ENCODE measurements around the gene RAB30.

RAB30 gene

DNA sequence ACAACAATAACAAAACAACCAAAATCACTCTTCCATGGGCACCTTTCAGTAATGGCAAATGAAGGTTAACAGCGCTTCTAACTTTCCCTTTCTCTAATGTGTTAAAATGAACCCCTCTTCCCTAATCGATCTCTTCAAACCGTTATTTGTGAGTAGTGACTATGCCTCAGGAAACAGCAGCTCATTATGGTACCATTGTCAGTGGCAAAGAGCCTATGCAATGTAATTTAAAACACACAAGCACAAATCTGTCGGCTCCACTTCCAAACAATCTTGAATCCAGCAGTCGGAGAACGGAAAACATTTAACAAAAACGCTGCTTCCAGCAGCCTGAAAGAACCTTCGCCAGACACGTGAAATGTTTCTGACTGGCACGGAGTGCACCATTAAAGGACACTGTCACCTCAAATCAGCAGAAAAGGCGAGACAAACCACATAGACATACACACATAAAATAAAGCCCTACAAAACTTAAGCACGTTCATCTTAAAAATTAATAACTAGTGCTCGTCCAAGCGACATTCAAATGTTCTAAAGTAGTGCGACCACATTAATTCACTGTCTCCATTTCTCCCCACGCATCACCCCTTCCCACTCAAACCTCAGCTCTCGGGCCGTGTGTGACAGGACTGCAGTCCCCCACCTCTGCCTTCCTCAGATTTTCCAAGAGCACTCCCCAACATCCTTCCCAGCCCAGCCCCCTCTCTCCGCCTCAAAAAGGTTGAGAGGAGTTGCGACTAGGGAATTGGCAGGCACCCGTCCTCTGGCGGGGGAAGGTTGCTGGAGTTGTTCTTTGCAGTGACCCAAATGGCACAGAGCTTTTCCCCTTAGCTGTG is 748 bp downstream of the RAB30 start:
- DNase-seq (ENCODE audit: low spot score) = peak; percentile 67

DNA sequence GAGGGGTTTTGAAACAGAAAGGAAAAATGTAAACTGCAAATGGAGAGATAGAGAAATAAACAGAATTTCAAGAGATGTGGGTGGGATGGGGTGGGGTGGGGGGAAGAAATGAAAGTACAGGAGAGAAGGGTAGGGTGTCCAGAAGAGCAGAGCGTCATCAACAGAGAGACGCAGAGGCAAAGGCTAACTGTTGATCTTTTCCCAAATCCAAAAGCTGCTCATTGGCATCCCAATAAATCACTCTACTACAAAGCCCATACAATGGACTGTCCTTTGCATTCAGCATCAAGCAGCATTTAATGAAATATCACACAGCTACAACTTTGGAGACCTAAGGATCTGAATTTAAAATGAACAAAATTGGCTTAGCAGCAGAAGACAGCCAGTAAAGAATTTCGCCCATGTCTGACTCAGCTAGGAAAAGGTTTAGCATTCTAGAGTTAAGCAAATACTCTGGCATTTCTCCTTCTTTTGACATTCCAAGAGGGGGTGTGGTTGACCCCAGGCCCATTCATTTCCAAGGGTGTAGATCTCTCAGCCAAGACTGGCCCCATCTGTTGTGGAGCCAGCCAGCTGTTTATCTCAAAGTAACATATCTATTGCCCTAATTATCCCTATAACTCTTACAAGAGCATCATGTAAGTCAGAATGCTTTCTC is 1.5 kb downstream of the RAB30 start:
- DNase-seq (ENCODE audit: low spot score) = no peak

DNA sequence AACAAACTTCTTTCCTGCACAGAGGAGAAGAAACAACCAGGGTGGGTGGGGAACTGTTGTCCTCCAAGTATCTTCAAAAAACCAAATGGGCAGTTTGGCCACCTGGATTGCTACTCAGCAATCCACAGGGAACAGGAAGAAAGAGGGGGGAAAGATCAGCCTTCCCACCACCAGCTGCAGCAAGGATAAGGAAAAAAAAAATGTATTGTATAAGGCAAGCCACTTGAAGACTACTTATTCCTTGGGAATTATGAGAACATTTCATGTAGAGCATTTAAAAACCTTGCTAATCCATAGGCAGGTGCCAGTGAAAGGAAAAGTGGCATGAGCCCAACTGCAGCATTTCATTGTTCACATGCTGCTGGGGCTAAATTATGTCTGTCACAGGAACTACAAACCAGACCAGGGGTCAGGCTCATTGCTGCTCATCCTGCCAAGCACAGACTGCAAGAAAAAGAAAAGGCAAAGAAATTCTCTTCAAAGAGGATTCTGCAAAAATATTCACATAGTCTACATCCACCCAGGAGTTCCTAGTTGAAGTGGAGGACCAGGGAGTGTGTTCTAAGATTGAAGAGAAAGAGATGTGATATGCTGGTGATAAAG is 2.2 kb downstream of the RAB30 start:
- no peak for DNase-seq (ENCODE audit: low spot score)

DNA sequence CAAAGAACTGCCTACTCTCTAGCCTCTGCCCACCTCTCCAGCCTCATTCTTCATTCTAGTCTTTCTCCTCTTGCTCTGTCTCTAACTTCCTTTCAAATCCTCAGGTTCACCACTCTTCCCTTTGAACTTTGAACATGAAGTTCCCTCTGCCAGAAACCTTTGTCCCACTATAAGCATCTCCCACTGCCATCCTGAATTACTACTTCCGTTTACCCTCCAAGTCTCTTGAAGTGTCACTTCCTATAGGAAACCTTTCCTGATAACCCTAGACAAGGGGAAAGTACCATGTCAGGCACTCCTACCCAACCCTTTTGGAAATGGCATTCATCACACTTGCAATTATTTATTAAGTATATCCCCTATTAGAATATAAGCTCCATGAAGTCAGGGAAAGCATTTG is 3.1 kb downstream of the RAB30 start:
- DNase-seq (ENCODE audit: low spot score) = no peak

DNA sequence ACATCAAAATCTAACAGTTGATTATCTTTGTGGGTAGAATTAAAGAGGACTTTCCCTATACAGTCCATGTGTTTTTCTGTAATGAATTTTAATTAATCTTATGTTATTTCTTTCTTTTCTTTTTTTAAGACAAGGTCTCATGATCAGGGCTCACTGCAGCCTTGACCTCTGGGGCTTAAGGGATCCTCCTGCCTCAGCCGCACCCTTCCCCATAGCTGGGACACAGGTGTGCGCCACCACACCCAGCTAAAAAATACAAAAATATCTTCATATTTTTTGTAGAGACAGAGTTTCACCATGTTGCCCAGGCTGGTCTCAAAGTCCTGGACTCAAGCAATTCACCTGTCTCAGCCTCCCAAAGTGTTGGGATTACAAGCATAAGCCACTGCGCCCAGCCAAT is 7.7 kb downstream of the RAB30 start:
- DNase-seq (ENCODE audit: low spot score) = no peak

DNA sequence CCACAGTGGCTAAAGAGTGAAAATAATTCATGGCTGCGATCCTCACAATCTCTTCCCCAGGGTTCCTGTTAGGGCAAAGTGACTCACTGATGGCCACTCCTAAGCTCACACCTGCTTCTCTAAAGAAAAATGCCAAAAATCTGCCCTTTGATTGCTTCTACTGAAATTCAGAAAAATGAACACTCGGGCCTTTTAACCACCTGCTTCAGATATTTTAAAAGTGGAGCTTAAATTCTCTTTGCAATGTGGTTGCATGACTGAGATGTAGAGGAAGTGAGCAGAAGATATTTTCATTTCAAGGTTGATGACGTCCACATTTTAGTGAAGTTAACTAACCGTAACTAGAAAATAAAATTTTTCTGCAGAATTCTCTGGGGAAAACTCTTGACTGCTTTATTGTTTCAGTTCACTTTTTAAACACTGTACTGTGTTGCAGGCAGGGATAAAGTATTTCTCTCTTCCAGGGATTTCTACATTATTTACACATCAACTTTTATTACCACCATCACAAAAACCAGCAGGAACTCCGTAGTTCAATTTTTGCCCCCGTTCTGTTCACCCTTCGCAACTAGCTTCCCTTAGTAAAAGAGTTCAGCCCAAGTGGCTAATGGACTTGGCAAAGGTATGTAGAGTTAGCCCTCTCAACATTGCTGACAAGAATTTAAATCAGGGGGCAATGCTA is 8.5 kb downstream of the RAB30 start:
- no peak for DNase-seq (ENCODE audit: low spot score)

DNA sequence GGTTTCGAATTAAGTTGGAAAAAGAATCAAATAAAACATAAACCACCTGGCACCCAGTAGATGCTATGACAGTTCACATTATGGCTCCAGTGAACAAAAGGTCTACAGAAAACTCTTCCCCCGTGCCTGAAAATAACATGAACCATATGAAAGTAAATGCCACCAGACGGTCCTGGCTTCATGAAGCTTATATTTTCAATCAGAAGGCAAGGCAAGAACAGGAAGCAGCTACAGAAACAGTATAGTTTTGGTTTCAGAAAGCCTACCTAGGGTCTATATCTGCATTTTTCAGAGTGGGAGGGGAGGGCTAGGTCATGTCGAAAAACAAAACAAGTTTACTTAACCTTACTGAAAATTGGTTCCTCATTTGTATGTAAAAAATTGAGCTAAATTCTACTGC is 9.8 kb downstream of the RAB30 start:
- DNase-seq (ENCODE audit: low spot score) = no peak

DNA sequence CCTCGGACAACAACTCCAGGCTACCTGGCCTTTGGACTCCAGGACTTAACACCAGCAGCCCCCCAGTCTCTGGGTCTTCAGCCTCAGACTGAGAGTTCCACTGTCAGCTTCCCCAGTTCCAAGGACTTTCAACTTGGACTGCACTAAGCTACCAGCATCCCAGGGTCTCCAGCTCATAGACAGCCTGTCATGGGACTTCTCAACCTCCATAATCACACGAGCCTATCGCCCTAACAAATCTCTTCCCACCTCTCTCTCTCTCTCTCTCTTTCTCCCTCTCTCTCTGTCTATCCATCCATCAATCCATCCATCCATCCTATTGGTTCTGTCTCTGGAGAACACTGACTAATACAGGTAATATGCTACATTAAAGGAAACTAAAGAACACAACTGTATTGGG is 10.7 kb downstream of the RAB30 start:
- DNase-seq (ENCODE audit: low spot score) = no peak

DNA sequence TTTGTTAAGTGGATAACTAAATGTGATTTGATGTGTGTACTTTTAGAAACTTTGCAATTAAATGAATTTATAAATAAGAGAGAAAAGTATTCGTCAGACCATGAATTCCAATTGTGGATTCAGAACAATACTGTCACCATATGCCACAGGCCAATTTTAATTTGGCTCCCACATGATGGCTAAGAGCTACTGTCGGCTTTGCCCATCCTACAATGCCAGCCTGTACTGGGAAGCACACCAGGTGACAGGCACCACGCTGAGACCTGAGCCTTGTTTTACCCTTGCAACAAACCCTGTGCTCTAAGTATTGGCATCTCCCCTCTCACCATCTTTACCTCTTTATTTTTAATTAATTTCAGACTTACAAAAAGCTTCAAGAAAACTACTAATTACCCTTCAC is 14.0 kb downstream of the RAB30 start:
- DNase-seq (ENCODE audit: low spot score) = no peak

DNA sequence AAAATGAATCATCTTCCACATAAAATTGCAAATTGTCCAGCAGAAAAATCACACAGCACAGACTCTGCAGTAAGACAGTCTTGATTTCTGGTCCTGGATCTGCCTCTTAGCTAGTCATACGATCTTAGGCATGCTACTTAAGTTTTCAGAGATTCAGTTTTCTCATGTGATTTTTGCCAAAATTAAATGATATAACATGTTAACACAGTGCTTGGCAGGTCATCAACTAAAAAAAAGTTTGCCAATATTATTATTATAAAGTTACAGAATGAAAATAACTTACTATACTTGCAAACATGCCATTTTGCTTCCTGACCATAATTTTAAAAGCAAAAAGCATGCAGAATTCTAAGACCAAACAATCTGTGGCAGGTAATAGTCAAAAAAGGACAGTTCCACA is 15.1 kb downstream of the RAB30 start:
- DNase-seq (ENCODE audit: low spot score) = no peak

DNA sequence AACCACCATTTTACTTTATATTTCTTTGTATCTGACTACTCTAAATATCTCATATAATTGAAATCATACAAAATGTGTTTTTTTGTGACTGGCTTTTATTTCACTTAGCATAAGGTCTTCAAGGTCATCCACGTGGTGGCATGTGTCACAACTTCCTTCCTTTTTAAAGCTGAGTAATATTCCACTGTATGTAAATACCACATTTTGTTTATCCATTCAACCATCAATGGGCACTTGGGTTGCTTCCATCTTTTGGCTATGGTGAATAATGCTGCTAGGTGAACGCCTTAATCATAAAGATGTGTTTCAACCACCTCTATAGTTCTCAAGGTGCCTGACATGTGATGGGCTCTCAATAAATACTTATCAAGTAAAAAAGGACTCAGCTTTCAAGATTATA is 15.5 kb downstream of the RAB30 start:
- no peak for DNase-seq (ENCODE audit: low spot score)

DNA sequence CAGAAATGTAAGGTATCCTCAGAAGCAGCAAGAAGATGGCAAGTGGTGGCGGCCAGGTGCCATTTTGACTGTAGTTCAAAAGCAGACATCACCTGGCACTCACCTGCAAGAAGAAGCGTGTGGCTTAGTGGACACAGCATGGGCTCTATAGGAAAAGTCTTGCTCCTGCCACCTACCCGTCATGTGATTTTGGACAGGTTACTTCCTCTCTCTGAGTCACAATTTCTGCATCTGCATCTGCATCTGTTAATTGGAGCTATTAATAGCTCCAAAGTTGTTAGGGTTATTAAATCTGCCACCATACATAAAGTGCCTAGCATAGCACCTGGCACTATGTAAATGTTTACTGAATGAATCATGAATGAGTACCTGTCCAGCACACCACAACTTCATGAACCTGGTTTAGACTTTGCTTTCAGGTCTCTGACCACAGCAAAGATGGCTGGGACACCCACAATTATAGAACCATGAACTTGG is 16.8 kb downstream of the RAB30 start:
- DNase-seq (ENCODE audit: low spot score) = no peak

DNA sequence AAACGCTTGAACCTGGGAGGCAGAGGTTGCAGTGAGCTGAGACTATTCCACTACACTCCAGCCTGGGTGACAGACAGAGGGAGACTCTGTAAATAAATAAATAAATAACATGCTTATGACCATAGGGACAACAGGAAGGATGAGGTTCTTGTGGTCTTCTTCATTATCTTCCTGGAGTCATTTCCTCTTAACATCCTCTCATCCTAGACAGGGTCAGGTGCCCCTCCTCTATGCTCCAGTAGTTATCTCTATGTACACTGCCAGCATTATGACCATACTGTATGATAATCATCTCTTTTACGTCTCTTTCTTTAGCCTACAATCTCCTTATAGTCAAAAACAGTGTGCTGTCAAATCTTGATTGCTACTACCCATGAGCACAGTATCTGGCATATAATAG is 17.7 kb downstream of the RAB30 start:
- no peak for DNase-seq (ENCODE audit: low spot score)

DNA sequence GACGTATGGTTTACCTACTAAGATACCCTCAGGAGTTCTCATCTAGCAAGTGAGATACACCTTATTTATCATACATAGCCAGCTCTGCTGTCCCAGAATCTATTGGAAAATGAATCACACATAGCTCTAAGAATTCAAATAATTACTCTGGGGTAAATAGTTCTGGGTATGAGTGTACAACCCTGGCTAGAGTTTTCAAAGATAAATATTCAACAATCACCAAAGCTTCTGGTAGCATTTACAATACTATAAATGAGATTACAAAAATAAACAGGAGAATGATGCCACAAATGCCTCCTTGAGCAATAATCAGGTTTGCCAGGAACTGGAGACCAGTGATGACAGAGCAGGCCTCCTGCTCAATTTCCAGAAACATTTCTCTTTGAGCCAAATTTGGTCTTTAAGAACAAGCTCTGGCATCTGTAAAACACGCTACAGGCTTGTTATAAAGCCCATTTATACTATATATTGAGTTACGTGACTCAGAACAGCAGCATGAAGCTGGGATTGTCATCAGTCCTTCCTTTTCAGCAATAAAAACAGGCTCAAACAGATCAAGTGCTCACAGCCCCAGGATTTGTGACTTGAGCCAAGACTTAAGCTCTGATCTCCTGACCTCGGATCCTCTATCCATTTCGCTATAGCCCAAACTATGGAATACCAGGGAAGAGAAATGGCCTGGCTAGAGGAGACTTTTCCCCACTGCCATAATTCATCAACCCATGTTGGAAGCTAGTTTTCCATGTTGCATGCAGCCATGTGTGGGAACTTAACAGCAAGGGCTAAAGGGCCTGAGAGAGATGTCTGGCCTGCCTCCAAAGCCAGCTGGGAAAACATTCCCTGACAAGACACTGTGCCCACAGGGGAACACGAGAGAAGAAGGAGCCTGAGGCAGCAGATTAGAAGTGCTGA is 19.7 kb downstream of the RAB30 start:
- peak; percentile 52 for DNase-seq (ENCODE audit: low spot score)

DNA sequence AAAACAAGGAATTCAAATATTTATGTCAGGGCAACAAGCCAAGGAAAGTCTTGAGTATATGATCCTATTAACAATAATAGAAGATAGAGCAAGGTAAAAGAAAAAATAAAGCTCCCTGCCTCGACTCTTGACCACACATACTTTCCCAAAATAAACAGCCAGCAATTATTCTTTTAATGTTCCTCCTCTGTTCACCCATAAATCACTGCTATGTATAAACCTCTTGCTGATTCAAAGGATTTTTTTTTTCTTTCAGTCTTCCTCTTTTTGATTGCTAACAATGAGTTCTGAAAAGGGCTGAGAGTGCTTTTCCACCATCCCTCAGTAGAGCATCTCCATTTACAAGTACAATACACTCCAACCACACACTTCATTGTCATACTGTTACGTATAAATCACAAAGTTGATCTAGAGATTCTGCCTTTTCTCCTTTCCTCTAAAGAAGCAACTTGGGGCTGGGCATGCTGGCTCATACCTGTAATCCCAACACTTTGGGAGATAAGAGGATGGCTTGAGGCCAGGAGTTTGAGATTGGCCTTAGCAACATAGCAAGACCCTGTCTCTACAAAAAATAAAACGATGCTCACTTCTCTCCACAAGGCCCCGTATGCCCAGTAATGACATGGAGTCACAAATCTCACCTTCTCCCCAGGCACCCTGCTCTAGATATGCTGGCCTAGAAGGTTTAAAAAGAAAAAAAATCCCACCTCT is 24.0 kb downstream of the RAB30 start:
- no peak for DNase-seq (ENCODE audit: low spot score)

DNA sequence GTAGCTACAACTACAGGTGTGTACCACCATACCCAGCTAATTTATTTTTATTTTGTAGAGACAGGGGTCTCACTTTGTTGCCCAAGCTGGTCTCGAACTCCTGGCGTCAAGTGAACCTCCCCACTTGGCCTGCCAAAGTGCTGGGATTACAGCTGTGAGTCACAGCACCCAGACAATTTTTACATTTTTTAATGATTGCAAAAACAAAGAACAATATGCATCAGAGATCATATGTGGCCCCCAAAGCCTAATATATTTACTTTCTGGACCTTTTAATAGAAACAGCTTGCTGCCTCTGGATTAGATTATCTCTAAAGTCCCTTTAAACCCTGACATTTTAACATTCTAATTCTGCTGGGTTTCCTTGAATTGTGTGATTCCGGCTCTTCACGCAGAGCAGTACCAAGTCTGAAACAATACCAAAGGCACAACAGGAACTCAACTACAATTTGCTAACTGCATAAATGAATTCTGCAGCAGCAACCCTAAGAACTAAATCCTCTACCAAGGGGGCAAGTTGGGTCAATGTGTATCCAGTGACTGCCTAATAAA is 25.0 kb downstream of the RAB30 start:
- DNase-seq (ENCODE audit: low spot score) = no peak

DNA sequence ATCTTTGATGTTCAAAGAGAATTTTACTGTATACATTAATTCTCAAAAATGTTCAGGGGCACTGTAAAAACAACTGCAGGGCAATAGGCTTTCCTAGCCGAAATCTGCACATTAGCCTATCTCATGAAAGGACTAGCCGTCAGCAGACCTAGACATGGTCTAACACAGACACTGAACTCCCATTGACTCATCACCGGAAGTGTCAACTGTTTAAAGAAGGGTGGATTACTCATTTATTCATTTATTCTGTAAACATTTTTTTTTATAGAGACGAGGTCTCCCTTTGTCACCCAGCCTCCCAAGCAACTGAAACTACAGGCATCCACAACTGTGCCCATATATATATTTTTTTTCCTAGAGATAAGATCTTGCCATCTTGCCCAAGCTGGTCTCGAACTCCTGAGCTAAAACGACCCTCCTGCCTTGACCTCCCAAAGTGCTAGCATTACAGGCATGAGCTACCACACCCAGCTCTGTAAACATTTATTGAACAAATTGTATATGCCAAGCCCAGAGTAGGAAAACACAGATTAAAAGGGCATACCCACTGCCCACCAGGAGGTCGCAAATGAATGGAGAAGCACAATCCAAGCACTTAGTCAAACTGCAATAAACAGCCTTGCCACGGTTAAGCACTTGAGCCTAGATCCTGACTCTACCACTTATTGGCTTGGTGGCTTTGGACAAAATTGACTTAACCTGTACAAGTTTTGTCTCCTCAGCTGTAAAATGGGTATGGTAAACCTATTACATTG is 26.6 kb downstream of the RAB30 start:
- no peak for DNase-seq (ENCODE audit: low spot score)

DNA sequence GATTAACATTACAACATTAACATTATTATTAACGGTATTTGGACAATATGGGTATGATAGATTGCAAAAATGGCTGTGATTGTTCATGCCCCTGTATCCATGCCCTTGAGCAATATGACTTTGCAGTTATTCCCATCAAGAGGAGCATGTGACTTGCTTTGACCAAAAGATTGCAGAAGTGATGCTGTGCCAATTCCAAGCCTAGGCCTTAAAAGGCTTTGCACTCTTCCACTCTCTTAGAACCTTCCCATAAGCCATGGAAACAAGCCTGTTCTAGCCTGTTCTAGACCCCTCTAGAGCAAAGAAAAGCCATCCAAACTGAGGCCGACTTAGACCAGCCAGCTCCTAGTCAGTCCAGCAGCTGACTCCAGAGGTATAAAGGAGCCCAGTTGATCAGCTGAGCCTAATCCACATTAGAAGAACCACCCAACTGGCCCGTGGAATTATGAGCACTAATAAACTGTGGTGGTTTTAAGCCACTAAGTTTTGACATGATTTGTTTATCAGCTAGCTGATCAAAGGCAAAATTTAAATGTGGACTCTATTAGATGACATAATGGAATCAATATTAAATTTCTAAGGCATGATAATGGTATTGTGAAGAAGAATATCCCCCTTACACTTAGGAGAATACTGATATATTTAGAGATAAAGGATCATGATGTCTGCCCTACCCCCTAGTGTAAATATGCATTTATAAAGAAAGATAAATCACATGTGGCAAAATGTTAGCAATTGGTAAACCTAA is 28.6 kb downstream of the RAB30 start:
- DNase-seq (ENCODE audit: low spot score) = no peak

DNA sequence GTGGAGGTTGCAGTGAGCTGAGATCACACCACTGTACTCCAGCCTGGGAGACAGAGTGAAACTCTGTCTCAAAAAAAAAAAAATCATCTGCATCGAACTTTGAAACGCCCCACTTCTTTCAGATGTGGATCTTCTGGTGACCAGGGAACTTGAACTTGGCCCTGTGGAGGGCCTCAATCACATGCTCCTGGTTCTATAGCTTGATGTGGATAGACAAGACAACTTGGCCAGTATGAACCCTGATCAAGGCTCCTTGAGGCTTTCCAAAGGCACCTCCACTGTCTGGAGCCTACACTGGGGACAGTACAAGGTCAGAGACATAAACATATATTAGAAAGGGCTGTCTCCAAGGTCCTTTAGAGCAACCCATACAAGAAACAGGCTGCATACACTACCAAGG is 30.6 kb downstream of the RAB30 start:
- no peak for DNase-seq (ENCODE audit: low spot score)
